Heart left ventricle (tissue), 16 donors: ENCODE measurements around the gene METTL2B. TPM values are rescaled to one million over a fixed set of nuclear protein-coding genes. Genes with fewer than 3 reads are reported as not detected.
A peak's percentile ranks its signal among the peaks of the same experiment; 100 is the strongest.
"Not testable (repeated sequence)": the region's sequence is repeated elsewhere in the genome, so short reads cannot be mapped to it uniquely, and the experiment has no call there.

ENCODE experiments used
- ATAC-seq, 4 donors: fragments of 200-7000 bp; cut with Tn5 transposase; one replicate each; pipeline ENCODE4 v1.9.1; 2020 to 2022; ENCODE audit warnings: moderate library complexity in 4 of 4, mild to moderate bottlenecking in 3 of 4, moderate number of reproducible peaks in 1 of 4
- DNase-seq, 5 donors: peaks; one replicate each; pipeline ENCODE4 v3.0.0-alpha.2; 2020
- H3K27ac ChIP-seq, 12 donors: fragments of 200-600 bp; sonication (generic) in 4 of 12; one replicate each; pipeline versions ENCODE4 v1.5.0 to v1.8.0; 2016 to 2022; ENCODE audit warnings: mild to moderate bottlenecking in 2 of 12
- H3K27me3 ChIP-seq, 9 donors: fragments of 200-600 bp; sonication (generic) in 2 of 9; one replicate each; pipeline versions ENCODE4 v1.5.1 to v1.8.0; 2016 to 2022; ENCODE audit warnings: mild to moderate bottlenecking in 3 of 9
- H3K36me3 ChIP-seq, 9 donors: fragments of 200-600 bp; sonication (generic) in 2 of 9; one replicate each; pipeline versions ENCODE4 v1.5.0 to v1.8.0; 2018 to 2022; ENCODE audit warnings: mild to moderate bottlenecking in 2 of 9
- H3K4me1 ChIP-seq, 12 donors: fragments of 200-600 bp; sonication (generic) in 4 of 12; one replicate each; pipeline versions ENCODE4 v1.5.0 to v1.8.0; 2016 to 2022; ENCODE audit warnings: mild to moderate bottlenecking in 3 of 12
- H3K4me3 ChIP-seq, 12 donors: fragments of 200-600 bp; sonication (generic) in 4 of 12; one replicate each; pipeline versions ENCODE4 v1.5.0 to v1.8.0; 2017 to 2022; ENCODE audit warnings: mild to moderate bottlenecking in 9 of 12, moderate library complexity in 4 of 12
- H3K9me3 ChIP-seq, 12 donors: fragments of 200-600 bp; sonication (generic) in 4 of 12; one replicate each; pipeline versions ENCODE4 v1.5.0 to v1.8.0; 2016 to 2022; ENCODE audit warnings: mild to moderate bottlenecking in 1 of 12
- CTCF ChIP-seq, 12 donors: fragments of 200-600 bp; sonication (generic) in 4 of 12; IDR thresholded peaks; one replicate each; pipeline versions ENCODE4 v1.5.0 to v1.8.0; 2018 to 2022; ENCODE audit warnings: antibody characterized with exemption in 12 of 12, mild to moderate bottlenecking in 5 of 12
- POLR2A ChIP-seq, 2 donors: fragments of 450-650 bp; IDR thresholded peaks; one replicate each; pipeline ENCODE4 v1.6.1; 2017; ENCODE audit warnings: antibody characterized with exemption in 2 of 2, mild to moderate bottlenecking in 2 of 2, moderate library complexity in 2 of 2
- WGBS, 4 donors: extraction: QIAGEN DNeasy Blood & Tissue Kit in 2 of 4; methylation state at CpG; one replicate each; pipeline versions ENCODE4 v1.1.5 to v1.1.7; 2013 to 2018; 5-methylcytosine and 5-hydroxymethylcytosine counted together
- intact Hi-C, 10 donors: fragments of 100-400 bp; cut with DNase I; formaldehyde crosslinking; loops; one replicate each; pipeline versions ENCODE4 v1.11.1 to v1.14.2; 2022
- polyA plus RNA-seq, 2 donors: library from polyadenylated mRNA; stranded (reverse); fragments of 200-250 nt; gene quantifications; one replicate each; pipeline ENCODE4 v1.2.3, GENCODE V29; 2013
- total RNA-seq, 9 donors: library from RNA; depleted of rRNA in 2 of 9; stranded (reverse); fragments of >200 nt in 2 of 9; fragmentation: NEBNext Ultra II Directional in 3 of 9; extraction: Animal tissue kit (Norgen Biotek cat#: 25700) in 3 of 9; gene quantifications; one replicate each; pipeline versions ENCODE4 v1.1.0 to v1.2.4, GENCODE V29; 2016 to 2023
- donor health status: ischemic (EF 13 %, LVEDD 7.1; RV severe dilation, severe dysfunction).
- donor health status: healthy with polysubstance abuse.
- donor health status: DM: no; HTN: yes; CAD: no.
- donor health status: DM: no; HTN: no; CAD: no.
- donor health status: ischemic (EF 25% LVEDD 6.9; RV normal size, moderate dysfunction).
- donor health status: ischemic (EF 25% LVEDD 5.7; RV mildly dilated, moderate dysfunction).
- donor health status: healthy.
- donor health status: DM: yes; HTN: yes; CAD: no.
- donor health status: ischemic (EF 35%, LVEDD 5.7; RV mildly dilated, moderate dysfunction).
- donor health status: nonischemic (EF 11% LVEDD 7.7; RV severe dilation, severe dysfunction).
- donor health status: DM: yes; HTN: yes; CAD: no.
- donor health status: PGD.
- donor health status: ischemic (EF 29% LVEDD 5.4; RV normal size, mild dysfunction).
- donor health status: nonischemic (EF 23%, LVEDD 6.1; RV moderate dilation, normal function).

The METTL2B gene
- total and polyA plus RNA-seq, 11 donors, result 9.1 to 24.6 (median 20.0) TPM

DNA sequence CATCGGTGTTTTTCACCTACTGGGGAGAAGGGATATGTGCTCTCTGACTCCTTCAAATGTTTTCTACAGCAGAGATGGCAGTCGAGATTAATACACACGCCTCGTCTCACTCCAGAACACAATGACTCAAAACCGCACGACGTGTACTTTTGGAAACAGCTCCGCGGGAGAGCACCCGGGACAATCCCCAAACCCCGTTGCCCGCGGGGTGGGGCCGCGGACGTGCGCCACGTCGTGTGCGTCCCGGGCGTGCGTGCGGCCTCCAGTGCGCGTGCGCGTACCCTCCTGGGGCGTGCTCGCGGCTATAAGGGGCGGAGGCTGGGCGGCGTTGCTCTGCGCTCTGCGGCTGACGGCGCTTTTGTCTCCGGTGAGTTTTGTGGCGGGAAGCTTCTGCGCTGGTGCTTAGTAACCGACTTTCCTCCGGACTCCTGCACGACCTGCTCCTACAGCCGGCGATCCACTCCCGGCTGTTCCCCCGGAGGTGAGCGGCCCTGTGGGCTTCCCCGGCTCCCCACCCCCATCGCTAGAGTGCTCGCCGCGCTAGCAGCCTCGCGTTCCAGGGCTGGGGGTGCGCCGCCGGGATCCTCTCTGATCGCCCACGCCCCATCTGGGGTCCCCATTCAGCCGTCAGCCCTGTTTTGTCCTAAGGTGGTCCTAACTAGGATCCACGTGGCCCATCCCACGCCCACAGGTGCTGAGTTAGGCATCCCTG lies 20.8 kb upstream of the METTL2B start, which contains the start of gene HILPDA:
TSS of gene HILPDA (plus strand) at position 336 of the 712 bp plus-strand sequence. CDS start 1,391 bp downstream, outside the sequence.
- Histone ChIP-seq H3K9me3 (no peaks in the 10 kb centered on the region), H3K27ac (peak within 1 kb of the TSS; percentile 86 to 99 (median 92)), H3K36me3 (peaks cover 0 to 7% (median 5%) of the 10 kb centered on the region in 9 donors), H3K4me3 (peak within 1 kb of the TSS; percentile 54 to 93 (median 78)), H3K27me3 (no peaks in the 10 kb centered on the region), H3K4me1 (peaks cover 7 to 49% (median 38%) of the 10 kb centered on the region in 12 donors)
- intact Hi-C loops, result loop anchor here in 2 of 10 donors (5.0 to 10.0 kb wide), 2 partner anchors 51 to 108 kb away; partner anchors contain the start of gene IMPDH1 (in 1 of the 2)
- TF ChIP-seq CTCF (IDR thresholded peaks at IDR 0.05), result peak in 1 of 12 donors; percentile 15
- peak in 1 of 2 donors; percentile 85 for TF ChIP-seq POLR2A (IDR thresholded peaks at IDR 0.05)
- ATAC-seq (peak; percentile 83 to 95 (median 94)), DNase-seq (peak; percentile 93 to 98 (median 96))
- WGBS, 4 donors, result 0 to 2% (median 0%) methylated on average over 18 to 64 of the region's 64 CpGs

DNA sequence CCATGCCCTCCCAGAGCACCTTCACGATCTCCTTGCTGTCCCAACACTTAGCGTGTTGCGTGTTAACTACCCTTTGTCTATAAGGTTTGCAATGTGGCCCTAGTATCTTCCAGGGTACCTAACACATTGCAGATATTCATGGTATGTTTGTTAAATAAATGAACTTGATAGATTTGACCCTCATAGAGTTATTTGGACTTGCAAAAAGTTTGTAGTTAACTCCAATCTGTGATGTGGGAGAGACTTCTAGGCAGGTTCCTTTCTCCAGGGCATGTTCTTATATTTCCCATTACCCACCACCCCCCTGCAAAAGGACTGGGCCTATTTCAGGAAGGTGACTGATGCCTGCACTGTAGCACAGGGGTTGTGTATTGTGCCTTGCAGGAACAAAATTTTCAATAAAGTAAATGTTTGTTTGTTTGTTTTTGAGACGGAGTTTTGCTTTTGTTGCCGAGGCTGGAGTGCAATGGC lies 20.3 kb upstream of the METTL2B start:
- TF ChIP-seq CTCF (IDR thresholded peaks at IDR 0.05) (no peak), POLR2A (IDR thresholded peaks at IDR 0.05) (no peak)
- no peak for ATAC-seq
- Histone ChIP-seq H3K36me3 (peaks cover 0 to 7% (median 5%) of the 10 kb centered on the region in 9 donors), H3K4me3 (peak overlapping the region; percentile 54 to 93 (median 78)), H3K27ac (peak overlapping the region; percentile 86 to 99 (median 92)), H3K27me3 (no peaks in the 10 kb centered on the region), H3K4me1 (peaks cover 7 to 52% (median 38%) of the 10 kb centered on the region in 12 donors), H3K9me3 (no peaks in the 10 kb centered on the region)
- 2 to 7% (median 7%) methylated on average over 5 of the region's 5 CpGs for WGBS, 4 donors
- DNase-seq, result no peak
- intact Hi-C loops, result loop anchor here in 2 of 10 donors (5.0 to 10.0 kb wide), 2 partner anchors 51 to 109 kb away; partner anchors contain the start of gene IMPDH1 (in 1 of the 2)

GRCh38 chr7:128457385-128457784 lies 19.2 kb upstream of the METTL2B start:
- H3K4me1 ChIP-seq, result peaks cover 7 to 53% (median 41%) of the 10 kb centered on the region in 12 donors
- intact Hi-C loops, result loop anchor here in 2 of 10 donors (5.0 to 10.0 kb wide), 2 partner anchors 53 to 110 kb away; partner anchors contain the start of gene IMPDH1 (in 1 of the 2)
- not testable (repeated sequence) for ATAC-seq, DNase-seq, H3K9me3 ChIP-seq, H3K27me3 ChIP-seq, H3K36me3 ChIP-seq
- H3K27ac ChIP-seq, result peak overlapping the region in 1 of 12 donors; percentile 7
- peak overlapping the region in 1 of 12 donors; percentile 91 for H3K4me3 ChIP-seq
- 88 to 98% (median 95%) methylated on average over 6 of the region's 6 CpGs for WGBS, 4 donors

- peak overlapping the region in 1 of 12 donors; percentile 26 for H3K27ac ChIP-seq
- H3K27me3 ChIP-seq, result no peaks in the 10 kb centered on the region
- H3K9me3 ChIP-seq, result no peaks in the 10 kb centered on the region
- no peak for ATAC-seq
- peaks cover 7 to 45% (median 35%) of the 10 kb centered on the region in 12 donors for H3K4me1 ChIP-seq
- WGBS, 4 donors, result 59 to 69% (median 67%) methylated on average over 3 of the region's 3 CpGs
- DNase-seq, result no peak
- TF ChIP-seq POLR2A (IDR thresholded peaks at IDR 0.05), result no peak
- no peak for TF ChIP-seq CTCF (IDR thresholded peaks at IDR 0.05)
- H3K4me3 ChIP-seq, result no peak overlapping the region
- H3K36me3 ChIP-seq, result peaks cover 0 to 7% (median 5%) of the 10 kb centered on the region in 9 donors
- intact Hi-C loops, result loop anchor here in 9 of 10 donors (1.0 to 10.0 kb wide), 7 partner anchors 30 to 112 kb away; partner anchors contain the start of gene IMPDH1 (in 1 of the 9)
These were observed 17.6 kb upstream of the METTL2B start for GRCh38 chr7:128458956-128459355.
